GM23338 (cell line): Measurements from ENCODE around the gene XRRA1. TPM values are rescaled to one million over a fixed set of nuclear protein-coding genes. Genes with fewer than 3 reads are reported as not detected.
A peak's percentile ranks its signal among the peaks of the same experiment; 100 is the strongest.
"Not testable (repeated sequence)": the region's sequence is repeated elsewhere in the genome, so short reads cannot be mapped to it uniquely, and the experiment has no call there.

ENCODE experiments used
- ATAC-seq: fragments of 200-7000 bp; cut with Tn5 transposase; 3 replicates; pipeline ENCODE4 v1.9.1; 2020
- DNase-seq: peaks from one replicate; pipeline ENCODE4 v3.0.0-alpha.2; 2015; ENCODE audit warnings: low spot score
- H2AFZ ChIP-seq: fragments of 200-600 bp; sonication (generic); 2 replicates; pipeline ENCODE4 v1.8.0; 2016; ENCODE audit warnings: antibody characterized with exemption, mild to moderate bottlenecking, moderate library complexity
- H3F3A ChIP-seq: fragments of 200-600 bp; sonication (generic); replicated peaks from 2 replicates; pipeline ENCODE4 v1.8.0; 2017; ENCODE audit warnings: antibody characterized with exemption, mixed run types, low read depth
- H3K27ac ChIP-seq: fragments of 200-600 bp; sonication (generic); 2 replicates; pipeline ENCODE4 v1.6.1; 2016; ENCODE audit warnings: low read depth
- H3K27me3 ChIP-seq: fragments of 200-600 bp; sonication (generic); 2 replicates; pipeline ENCODE4 v1.8.0; 2016; ENCODE audit warnings: mild to moderate bottlenecking, mixed run types, moderate library complexity; ENCODE audit not compliant: insufficient read depth
- H3K36me3 ChIP-seq: fragments of 200-600 bp; sonication (generic); 2 replicates; pipeline ENCODE4 v1.8.0; 2016; ENCODE audit warnings: mild to moderate bottlenecking; ENCODE audit not compliant: insufficient read depth
- H3K4me1 ChIP-seq: fragments of 200-600 bp; sonication (generic); 2 replicates; pipeline ENCODE4 v1.8.0; 2016; ENCODE audit warnings: mild to moderate bottlenecking, moderate library complexity; ENCODE audit not compliant: insufficient read depth
- H3K4me2 ChIP-seq: fragments of 200-600 bp; sonication (generic); 2 replicates; pipeline ENCODE4 v1.7.1; 2017; ENCODE audit warnings: mixed run types
- H3K4me3 ChIP-seq: fragments of 200-600 bp; sonication (generic); 2 replicates; pipeline ENCODE4 v1.6.1; 2016; ENCODE audit warnings: mixed run types
- H3K79me2 ChIP-seq: fragments of 200-600 bp; sonication (generic); replicated peaks from 2 replicates; pipeline ENCODE4 v1.8.0; 2017; ENCODE audit warnings: mild to moderate bottlenecking; ENCODE audit not compliant: insufficient read depth
- H3K9me2 ChIP-seq: fragments of 200-600 bp; sonication (generic); 2 replicates; pipeline ENCODE4 v1.8.0; 2017; ENCODE audit not compliant: insufficient read depth
- H4K20me1 ChIP-seq: fragments of 200-600 bp; sonication (generic); replicated peaks from 2 replicates; pipeline ENCODE4 v1.8.0; 2017; ENCODE audit warnings: mild to moderate bottlenecking; ENCODE audit not compliant: insufficient read depth
- H3K27ac Mint-ChIP-seq: 2 replicates; pipeline ENCODE4 v1.8.0; 2020; ENCODE audit warnings: inconsistent platforms, mild to moderate bottlenecking, moderate library complexity, mixed read lengths
- H3K27me3 Mint-ChIP-seq: 3 replicates; pipeline ENCODE4 v1.8.0; 2022; ENCODE audit warnings: low read depth, mild to moderate bottlenecking, moderate library complexity, mixed read lengths, inconsistent platforms; ENCODE audit not compliant: insufficient read depth, poor library complexity
- H3K36me3 Mint-ChIP-seq: 3 replicates; pipeline ENCODE4 v1.8.0; 2021; ENCODE audit warnings: low read depth, mild to moderate bottlenecking, inconsistent platforms, moderate library complexity, mixed read lengths
- H3K4me1 Mint-ChIP-seq: 3 replicates; pipeline ENCODE4 v1.8.0; 2020; ENCODE audit warnings: mild to moderate bottlenecking, inconsistent platforms, mixed read lengths
- H3K4me3 Mint-ChIP-seq: 3 replicates; pipeline ENCODE4 v1.8.0; 2021; ENCODE audit warnings: moderate library complexity, mild to moderate bottlenecking, inconsistent platforms, mixed read lengths
- H3K9me3 Mint-ChIP-seq: 3 replicates; pipeline ENCODE4 v1.8.0; 2020; ENCODE audit warnings: moderate library complexity, mild to moderate bottlenecking, inconsistent platforms, mixed read lengths
- CTCF ChIP-seq, 2 experiments: fragments of 200-600 bp in 1 of 2; sonication (generic) in 1 of 2; conservative IDR thresholded peaks; 2 replicates each; pipeline versions ENCODE4 v1.5.1 to v1.6.1; 2016 to 2017; ENCODE audit warnings: antibody characterized with exemption in 2 of 2, low read depth in 2 of 2, mild to moderate bottlenecking in 2 of 2, moderate library complexity in 1 of 2
- ETS1 ChIP-seq: IDR thresholded peaks from 2 replicates; pipeline ENCODE4 v1.6.1; 2016; ENCODE audit warnings: antibody characterized with exemption
- EZH2 ChIP-seq: fragments of 200-600 bp; sonication (generic); IDR thresholded peaks from one replicate; pipeline ENCODE4 v1.8.0; 2017; ENCODE audit warnings: antibody characterized with exemption, mild to moderate bottlenecking, low read depth; ENCODE audit not compliant: unreplicated experiment
- EZH2phosphoT487 ChIP-seq: fragments of 200-600 bp; sonication (generic); IDR thresholded peaks from one replicate; pipeline ENCODE4 v1.8.1; 2018; ENCODE audit warnings: antibody characterized with exemption; ENCODE audit not compliant: unreplicated experiment
- JUNB ChIP-seq: IDR thresholded peaks from one replicate; pipeline ENCODE4 v1.6.1; 2016; ENCODE audit warnings: antibody characterized with exemption; ENCODE audit not compliant: unreplicated experiment
- NANOG ChIP-seq: IDR thresholded peaks from 2 replicates; pipeline ENCODE4 v1.6.1; 2016; ENCODE audit warnings: antibody characterized with exemption, borderline replicate concordance
- POLR2AphosphoS5 ChIP-seq: IDR thresholded peaks from 2 replicates; pipeline ENCODE4 v1.6.1; 2016; ENCODE audit warnings: antibody characterized with exemption, low read depth
- STAT1 ChIP-seq: IDR thresholded peaks from one replicate; pipeline ENCODE4 v1.6.1; 2016; ENCODE audit warnings: antibody characterized with exemption; ENCODE audit not compliant: unreplicated experiment
- ZNF114 ChIP-seq: fragments of 250-450 bp; sonication (Bioruptor Pico); IDR thresholded peaks from 2 replicates; pipeline ENCODE4 v1.5.0; 2020; ENCODE audit warnings: mild to moderate bottlenecking, moderate library complexity
- ZNF462 ChIP-seq: fragments of 250-450 bp; sonication (Bioruptor Pico); IDR thresholded peaks from 2 replicates; pipeline ENCODE4 v1.5.0; 2020; ENCODE audit warnings: mild to moderate bottlenecking, moderate library complexity
- polyA plus RNA-seq: library from polyadenylated mRNA; unstranded; fragments of >200 nt; fragmentation: Nextera tagmentation; extraction: Ambion mirVana; gene quantifications from 2 replicates; pipeline ENCODE4 v1.2.1, GENCODE V29; 2016
- total RNA-seq: library from RNA; depleted of rRNA; stranded (reverse); fragments of >200 nt; shearing (Covaris generic); gene quantifications from 2 replicates; pipeline ENCODE4 v1.2.3, GENCODE V29; 2014

XRRA1 gene
- total and polyA plus RNA-seq, 2 experiments from 2014 or later = 4.9 to 5.4 TPM

- TF ChIP-seq ZNF462 (CRISPR knock-in tag) (no peak), EZH2 (no peak)
These were observed 42.0 kb upstream of the XRRA1 start (continued) for GRCh38 chr11:74990941-74991340.

GRCh38 chr11:74990150-74990549 lies 41.3 kb upstream of the XRRA1 start:
- not testable (repeated sequence) for H3K27ac Mint-ChIP-seq, ATAC-seq, H3K36me3 Mint-ChIP-seq, H3F3A ChIP-seq, H3K27me3 ChIP-seq, H4K20me1 ChIP-seq, H3K27me3 Mint-ChIP-seq, H3K4me1 Mint-ChIP-seq, DNase-seq, H2AFZ ChIP-seq, H3K36me3 ChIP-seq, H3K9me3 Mint-ChIP-seq, H3K27ac ChIP-seq, H3K9me2 ChIP-seq, H3K4me1 ChIP-seq
- peak overlapping the region; percentile 98; the same call in 1 of the 2 replicates for H3K4me3 ChIP-seq
- peak overlapping the region; percentile 95 for H3K4me3 Mint-ChIP-seq
- H3K79me2 ChIP-seq = peaks cover 36% of the 10 kb centered on the region
- H3K4me2 ChIP-seq = peak overlapping the region; percentile 94; the same call in 1 of the 2 replicates

GRCh38 chr11:74989260-74989638 lies 40.4 kb upstream of the XRRA1 start:
- Histone ChIP-seq H3K27me3 (no peaks in the 10 kb centered on the region), H3K79me2 (peaks cover 36% of the 10 kb centered on the region), H2AFZ (peak overlapping the region; percentile 97), H3K4me1 (peaks cover 9% of the 10 kb centered on the region), H4K20me1 (peaks cover 8% of the 10 kb centered on the region; the same call in 1 of the 2 replicates), H3F3A (0 out of 2 replicates have a peak, but pooled peaks cover 4% of the 10 kb centered on the region), H3K36me3 (no peaks in the 10 kb centered on the region), H3K27ac (peak overlapping the region; percentile 88), H3K4me2 (peak overlapping the region; percentile 94), H3K9me2 (no peaks in the 10 kb centered on the region), H3K4me3 (peak overlapping the region; percentile 98)
- Mint-ChIP-seq H3K4me1 (peaks cover 9% of the 10 kb centered on the region), H3K27ac (peak overlapping the region; percentile 73), H3K27me3 (peaks cover 3% of the 10 kb centered on the region), H3K9me3 (no peaks in the 10 kb centered on the region), H3K36me3 (no peaks in the 10 kb centered on the region), H3K4me3 (peak overlapping the region; percentile 95)
- ATAC-seq (no peak), DNase-seq (peak; percentile 4)
- TF ChIP-seq ETS1 (no peak), STAT1 (no peak), CTCF (conservative IDR thresholded peaks at IDR 0.05; ENCODE audit: low read depth in 2 of 2) (no peak), ZNF114 (CRISPR knock-in tag) (no peak), EZH2phosphoT487 (no peak), POLR2AphosphoS5 (no peak), EZH2 (no peak), JUNB (no peak), NANOG (no peak)
